Body of pancreas (tissue), 4 donors: ENCODE results near the gene GOLT1A.

ENCODE experiments used
- POLR2A ChIP-seq, 3 donors: fragments of 450-650 bp; IDR thresholded peaks; one replicate each; pipeline ENCODE4 v1.6.1; 2016; ENCODE audit warnings: antibody characterized with exemption in 3 of 3, mild to moderate bottlenecking in 2 of 3
- TF ChIP-seq, protein P1 (sequence below), 7 experiments: fragments of 450-650 bp in 4 of 7; fragments of 200-600 bp in 3 of 7; sonication (generic) in 3 of 7; IDR thresholded peaks; one replicate each; pipeline ENCODE4 v1.5.1; 2016 to 2019; ENCODE audit warnings: antibody characterized with exemption in 7 of 7

DNA sequence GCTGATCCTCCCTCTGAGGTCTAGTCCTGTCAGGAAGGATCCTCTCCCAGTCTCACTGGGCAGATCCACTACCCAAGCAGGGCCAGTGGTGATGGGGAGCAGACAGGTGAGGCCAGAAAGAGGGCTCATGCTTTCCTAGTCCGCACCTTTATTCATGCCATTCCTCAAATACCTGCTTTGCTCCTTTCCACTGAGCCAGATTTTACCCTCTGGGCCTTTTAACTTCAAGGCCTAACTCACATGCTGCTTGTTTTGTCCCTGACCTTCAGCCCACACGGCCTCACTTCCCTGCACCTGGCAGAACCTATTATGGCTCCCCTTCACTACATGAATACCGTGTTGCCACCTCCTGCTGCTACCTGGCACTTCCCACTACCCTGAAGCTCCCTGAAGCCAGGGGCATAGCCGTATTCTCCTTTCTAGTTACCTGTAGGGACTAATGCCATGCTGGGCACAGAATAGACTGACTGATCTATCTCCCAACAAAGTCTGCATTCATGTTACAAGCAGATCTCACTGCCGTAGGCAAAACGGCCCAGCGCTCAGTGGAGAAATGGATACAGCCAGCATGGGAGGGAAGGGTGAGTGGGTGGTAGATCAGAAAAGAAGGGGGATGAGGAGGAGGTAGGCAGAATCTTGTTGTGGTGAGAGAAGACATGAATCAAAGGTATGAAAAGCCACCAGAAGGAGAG, 36.1 kb upstream of the GOLT1A start:
- TF ChIP-seq POLR2A (IDR thresholded peaks at IDR 0.05) = no peak
- TF ChIP-seq, protein P1, sequence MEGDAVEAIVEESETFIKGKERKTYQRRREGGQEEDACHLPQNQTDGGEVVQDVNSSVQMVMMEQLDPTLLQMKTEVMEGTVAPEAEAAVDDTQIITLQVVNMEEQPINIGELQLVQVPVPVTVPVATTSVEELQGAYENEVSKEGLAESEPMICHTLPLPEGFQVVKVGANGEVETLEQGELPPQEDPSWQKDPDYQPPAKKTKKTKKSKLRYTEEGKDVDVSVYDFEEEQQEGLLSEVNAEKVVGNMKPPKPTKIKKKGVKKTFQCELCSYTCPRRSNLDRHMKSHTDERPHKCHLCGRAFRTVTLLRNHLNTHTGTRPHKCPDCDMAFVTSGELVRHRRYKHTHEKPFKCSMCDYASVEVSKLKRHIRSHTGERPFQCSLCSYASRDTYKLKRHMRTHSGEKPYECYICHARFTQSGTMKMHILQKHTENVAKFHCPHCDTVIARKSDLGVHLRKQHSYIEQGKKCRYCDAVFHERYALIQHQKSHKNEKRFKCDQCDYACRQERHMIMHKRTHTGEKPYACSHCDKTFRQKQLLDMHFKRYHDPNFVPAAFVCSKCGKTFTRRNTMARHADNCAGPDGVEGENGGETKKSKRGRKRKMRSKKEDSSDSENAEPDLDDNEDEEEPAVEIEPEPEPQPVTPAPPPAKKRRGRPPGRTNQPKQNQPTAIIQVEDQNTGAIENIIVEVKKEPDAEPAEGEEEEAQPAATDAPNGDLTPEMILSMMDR (IDR thresholded peaks at IDR 0.05) = no peak
